ENCODE measurements around the gene PHF21A. TPM values are rescaled to one million over a fixed set of nuclear protein-coding genes. Genes with fewer than 3 reads are reported as not detected.

The PHF21A gene
- 10.7 and 14.5 TPM in 2 replicates for total RNA-seq

DNA sequence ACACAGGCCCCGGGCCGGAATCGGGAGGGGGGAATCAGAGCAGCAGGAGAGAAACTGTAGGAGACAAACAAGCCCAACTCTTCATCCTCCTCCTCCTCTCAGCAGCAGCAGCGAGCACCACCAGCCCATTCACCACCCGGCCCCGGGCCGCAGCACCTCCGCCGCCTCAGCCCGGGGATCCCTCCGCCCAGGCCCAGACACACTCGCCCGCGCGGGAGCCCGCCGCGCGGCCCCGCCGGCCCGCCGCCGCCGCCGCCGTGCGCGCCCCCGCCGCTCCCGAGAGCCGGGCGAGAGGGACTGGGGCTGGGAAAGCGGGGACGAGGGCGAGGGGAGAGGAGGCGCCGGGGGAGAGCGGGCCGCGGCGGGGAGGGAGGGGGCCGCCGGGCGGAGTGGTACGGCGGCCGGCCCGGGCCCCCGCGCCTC, at the start of gene PHF21A:
Gene PHF21A, minus strand, starts transcription at position 154 of the 423 bp plus-strand sequence. CDS start 37,235 bp downstream, outside the sequence.

GRCh38 chr11:45922425-45923082, 198.7 kb downstream of the PHF21A start, which contains the start of gene LARGE2:
TSS of gene LARGE2 (plus strand) at chr11:45922656. CDS start at chr11:45922883, 227 bp downstream.

DNA sequence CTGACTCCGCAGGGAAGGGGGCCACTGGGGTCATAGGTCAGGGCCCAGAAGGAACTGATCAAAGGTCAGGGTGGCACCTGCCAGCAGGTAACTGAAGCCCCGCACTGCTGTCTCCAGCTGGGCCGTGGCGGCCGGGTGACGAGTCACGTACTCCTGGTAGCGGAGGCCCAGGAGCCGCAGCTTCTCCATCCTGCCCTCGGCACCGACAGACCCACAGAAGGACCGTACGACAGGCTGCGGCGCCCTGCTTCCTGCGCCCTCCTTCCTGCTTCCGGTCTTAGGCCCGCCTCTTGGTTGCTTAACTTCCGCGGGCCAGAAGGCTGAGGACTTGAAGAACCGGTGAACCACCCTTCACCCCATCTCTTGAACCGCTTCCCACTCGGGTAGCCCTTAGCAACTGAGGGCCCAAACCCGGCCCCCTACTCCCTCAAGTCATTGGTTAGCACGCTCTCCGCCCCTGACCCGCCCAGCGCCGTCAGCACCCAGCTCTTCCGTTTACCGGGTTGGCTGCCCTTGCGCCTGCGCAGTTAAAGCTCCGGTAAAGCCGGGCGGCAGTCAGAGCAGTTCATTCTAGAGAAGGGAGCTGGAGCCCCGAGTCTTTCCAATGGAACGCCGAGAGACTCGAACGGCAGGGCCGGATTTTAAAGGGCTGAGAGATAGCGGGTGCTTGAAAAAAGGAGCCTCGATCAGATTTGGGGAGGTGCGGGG, 203.5 kb downstream of the PHF21A start, which contains the start of gene PEX16:
Gene PEX16, minus strand, starts transcription at position 255 of the 708 bp plus-strand sequence. Its CDS starts 66 bp downstream, at position 189.

DNA sequence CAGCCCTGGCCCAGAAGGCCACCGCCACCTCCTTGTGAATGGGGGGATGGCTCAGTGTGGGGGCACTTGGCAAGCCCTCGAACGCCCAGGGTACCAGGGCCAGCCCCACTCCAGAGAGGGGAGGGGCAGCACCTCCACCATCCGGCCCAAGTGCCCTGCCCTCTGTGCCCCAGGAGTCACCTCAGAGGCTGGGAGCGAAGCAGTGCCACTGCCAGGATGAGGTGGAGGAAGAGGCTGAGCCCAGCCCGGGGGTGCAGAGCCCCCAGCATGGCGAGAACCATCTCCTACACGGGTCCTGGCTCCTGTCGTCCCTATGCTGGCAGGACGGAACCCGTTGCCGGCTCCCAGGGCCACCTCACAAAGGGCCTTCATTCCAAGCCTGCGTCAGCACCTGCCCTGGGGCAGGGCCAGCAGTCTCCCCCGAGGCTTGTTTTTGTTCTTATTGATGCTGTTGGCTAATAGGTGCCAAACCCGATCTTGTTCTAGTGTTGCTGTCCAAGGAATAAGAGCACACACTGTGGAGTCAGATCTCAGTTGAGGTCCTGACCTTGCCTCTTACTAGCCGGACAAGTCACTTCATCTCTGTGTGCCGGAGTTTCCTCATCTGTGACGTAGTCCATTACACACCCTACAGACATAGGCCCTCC, 214.2 kb downstream of the PHF21A start, which contains the start of gene FREY1:
Gene FREY1, minus strand, starts transcription at position 307 of the 647 bp plus-strand sequence. Its CDS starts 26 bp downstream, at position 281.

DNA sequence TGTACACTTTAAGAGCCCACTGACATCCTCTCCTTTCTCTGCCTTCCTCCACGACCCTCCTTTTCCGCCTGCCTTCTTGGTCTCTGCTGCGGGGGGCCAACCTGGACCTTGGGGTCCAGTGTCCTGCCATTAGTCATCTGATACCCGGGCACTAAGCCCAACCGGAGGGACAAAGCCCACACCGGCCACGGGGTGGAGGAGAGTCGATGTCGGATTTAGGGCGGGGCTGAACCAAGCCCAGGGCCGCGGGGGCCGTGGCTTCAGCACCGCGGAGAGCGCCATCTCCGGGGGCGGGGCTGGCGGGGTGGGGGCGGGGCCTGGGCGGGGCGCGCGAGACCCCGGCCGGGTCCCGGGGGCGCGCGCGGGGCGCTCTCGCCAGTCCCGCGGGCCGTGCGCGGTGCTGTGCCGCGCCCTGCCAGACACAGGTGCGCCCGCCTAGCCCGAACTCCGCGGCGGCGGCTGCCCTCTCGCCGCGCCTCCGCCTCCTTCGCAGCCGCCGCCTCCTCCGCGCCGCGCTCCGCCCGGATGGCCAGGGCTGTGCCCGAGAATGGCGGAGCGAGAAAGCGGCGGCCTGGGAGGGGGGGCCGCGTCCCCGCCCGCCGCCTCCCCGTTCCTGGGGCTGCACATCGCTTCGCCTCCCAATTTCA, 235.9 kb downstream of the PHF21A start, which contains the start of gene MAPK8IP1:
Gene MAPK8IP1, plus strand, starts transcription at position 378 of the 647 bp plus-strand sequence. Its CDS starts 170 bp downstream, at position 548.

Other genes with a start within 250 kb of the PHF21A start
- gene MAPK8IP1, start 235.8 kb downstream of the PHF21A start, total RNA-seq, result 7.3 and 7.4 TPM in 2 replicates
- gene FREY1, start 214.2 kb downstream of the PHF21A start, total RNA-seq, result 1.5 and 2.3 TPM in 2 replicates
- gene PEX16, start 203.6 kb downstream of the PHF21A start, total RNA-seq, result 29.7 and 30.9 TPM in 2 replicates
- gene LARGE2, start 198.8 kb downstream of the PHF21A start, total RNA-seq, result not detected in 2 replicates
- gene CREB3L1, start 156.2 kb upstream of the PHF21A start, total RNA-seq, result 14.5 and 15.1 TPM in 2 replicates
- gene DGKZ, start 226.0 kb upstream of the PHF21A start, total RNA-seq, result 43.4 and 59.2 TPM in 2 replicates

All from subcutaneous preadipocyte (primary cell).